Kidney epithelial cell (primary cell): ENCODE data around the gene PITRM1. TPM values are rescaled to one million over a fixed set of nuclear protein-coding genes. Genes with fewer than 3 reads are reported as not detected.

Experiments used
- DNase-seq: peaks from one replicate; pipeline ENCODE4 v3.0.0-alpha.2; 2010; ENCODE audit warnings: low read depth
- H3K27me3 ChIP-seq: 2 replicates; pipeline ENCODE4 v1.6.0; 2011; ENCODE audit warnings: low read length; ENCODE audit not compliant: control insufficient read depth, insufficient read depth
- H3K36me3 ChIP-seq: 2 replicates; pipeline ENCODE4 v1.5.1; 2011; ENCODE audit warnings: low read length; ENCODE audit not compliant: control insufficient read depth, insufficient read depth
- H3K4me3 ChIP-seq: 2 replicates; pipeline ENCODE4 v1.5.1; 2011; ENCODE audit warnings: low read depth, mild to moderate bottlenecking, control low read depth, low read length
- total RNA-seq: library from RNA; depleted of rRNA; stranded (reverse); fragments of >200 nt; gene quantifications from 2 replicates; pipeline ENCODE4 v1.2.3, GENCODE V29; 2015
- TF ChIP-seq, protein P1 (sequence below): IDR thresholded peaks from 2 replicates; pipeline ENCODE4 v1.5.1; 2011; ENCODE audit warnings: mild to moderate bottlenecking, moderate library complexity, low read length, control low read depth, inconsistent platforms; ENCODE audit not compliant: insufficient read depth, poor library complexity, severe bottlenecking

PITRM1 gene
- total RNA-seq, 1 donor from 2014 or later: 74.1 TPM

GRCh38 chr10:3198900-3199299 is 26.3 kb upstream of the PITRM1 start:
- H3K27me3 ChIP-seq: no peaks in the 10 kb centered on the region
- no peak for DNase-seq
- H3K4me3 ChIP-seq: no peak overlapping the region
- H3K36me3 ChIP-seq: no peaks in the 10 kb centered on the region
- TF ChIP-seq, protein P1, sequence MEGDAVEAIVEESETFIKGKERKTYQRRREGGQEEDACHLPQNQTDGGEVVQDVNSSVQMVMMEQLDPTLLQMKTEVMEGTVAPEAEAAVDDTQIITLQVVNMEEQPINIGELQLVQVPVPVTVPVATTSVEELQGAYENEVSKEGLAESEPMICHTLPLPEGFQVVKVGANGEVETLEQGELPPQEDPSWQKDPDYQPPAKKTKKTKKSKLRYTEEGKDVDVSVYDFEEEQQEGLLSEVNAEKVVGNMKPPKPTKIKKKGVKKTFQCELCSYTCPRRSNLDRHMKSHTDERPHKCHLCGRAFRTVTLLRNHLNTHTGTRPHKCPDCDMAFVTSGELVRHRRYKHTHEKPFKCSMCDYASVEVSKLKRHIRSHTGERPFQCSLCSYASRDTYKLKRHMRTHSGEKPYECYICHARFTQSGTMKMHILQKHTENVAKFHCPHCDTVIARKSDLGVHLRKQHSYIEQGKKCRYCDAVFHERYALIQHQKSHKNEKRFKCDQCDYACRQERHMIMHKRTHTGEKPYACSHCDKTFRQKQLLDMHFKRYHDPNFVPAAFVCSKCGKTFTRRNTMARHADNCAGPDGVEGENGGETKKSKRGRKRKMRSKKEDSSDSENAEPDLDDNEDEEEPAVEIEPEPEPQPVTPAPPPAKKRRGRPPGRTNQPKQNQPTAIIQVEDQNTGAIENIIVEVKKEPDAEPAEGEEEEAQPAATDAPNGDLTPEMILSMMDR: no peak

- TF ChIP-seq, protein P1: peak; percentile 95
- H3K27me3 ChIP-seq: no peaks in the 10 kb centered on the region
- peak; percentile 70 for DNase-seq
- H3K36me3 ChIP-seq: no peaks in the 10 kb centered on the region
- H3K4me3 ChIP-seq: peak overlapping the region; percentile 8
These were observed 24.9 kb upstream of the PITRM1 start for GRCh38 chr10:3197348-3198003.

DNA sequence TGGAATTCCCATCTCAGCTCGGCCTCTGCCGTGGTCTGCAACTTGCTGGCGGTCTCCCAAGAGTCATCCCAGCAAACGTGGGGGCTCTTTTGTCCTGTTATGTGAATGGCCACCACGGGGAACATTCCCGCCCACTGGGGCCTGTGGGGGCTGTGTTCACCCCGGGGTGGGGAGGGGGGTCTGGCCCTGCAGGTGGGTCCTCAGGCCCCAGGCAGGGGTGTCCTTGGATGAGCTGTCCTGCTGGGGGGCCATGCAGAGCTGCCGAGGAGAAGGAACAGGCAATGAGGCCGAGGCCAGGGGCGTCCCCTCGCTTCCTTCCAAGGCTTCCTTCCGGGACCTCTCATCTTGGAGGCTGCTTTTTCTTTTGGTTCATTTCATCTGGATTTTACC is 24.4 kb upstream of the PITRM1 start:
- Histone ChIP-seq H3K4me3 (no peak overlapping the region), H3K36me3 (no peaks in the 10 kb centered on the region), H3K27me3 (no peaks in the 10 kb centered on the region)
- TF ChIP-seq, protein P1: no peak
- no peak for DNase-seq

DNA sequence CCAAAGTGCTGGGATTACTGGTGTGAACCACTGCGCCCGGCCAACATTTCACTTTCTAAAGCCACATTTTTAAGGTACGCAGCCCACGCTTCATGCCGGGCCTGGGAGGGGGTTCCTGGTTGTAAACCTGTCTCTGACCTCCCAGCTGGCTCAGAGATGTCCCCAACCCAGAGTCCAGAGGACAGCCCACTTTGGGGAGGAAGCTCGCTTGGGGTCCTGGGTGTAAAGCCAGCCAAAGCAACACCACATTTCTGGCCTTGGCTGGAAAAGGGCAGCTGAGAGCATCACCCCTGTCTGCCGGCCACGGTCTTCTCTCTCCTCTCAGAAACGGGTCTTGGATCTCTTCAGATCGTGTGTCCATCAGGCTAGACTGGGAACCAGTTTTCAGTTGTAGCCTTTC is 23.9 kb upstream of the PITRM1 start:
- no peak for DNase-seq
- TF ChIP-seq, protein P1: no peak

DNA sequence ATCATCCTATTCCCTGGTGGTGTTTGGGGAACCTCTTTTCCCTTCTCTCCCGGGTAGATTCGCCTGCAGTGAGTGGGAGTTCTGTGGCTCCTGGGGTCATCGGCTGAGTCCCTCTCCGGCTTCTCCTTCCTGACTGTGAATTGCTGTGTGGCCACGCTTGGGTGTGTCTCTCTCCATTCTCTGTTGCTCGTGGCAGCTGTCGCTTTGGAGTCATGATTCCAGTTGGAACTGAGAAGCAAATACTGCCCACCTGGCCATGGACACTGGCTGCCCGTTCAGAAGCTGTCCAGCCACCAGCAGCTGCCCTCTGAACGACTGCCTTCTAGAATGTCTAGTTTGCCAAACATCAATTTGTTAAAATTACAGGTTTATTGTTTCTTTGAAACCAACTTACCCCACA is 23.1 kb upstream of the PITRM1 start:
- no peaks in the 10 kb centered on the region for H3K27me3 ChIP-seq
- H3K4me3 ChIP-seq: no peak overlapping the region
- H3K36me3 ChIP-seq: no peaks in the 10 kb centered on the region
- TF ChIP-seq, protein P1: no peak
- no peak for DNase-seq

More for the DNA sequence above, 23.9 kb upstream of the PITRM1 start:
- H3K27me3 ChIP-seq: no peaks in the 10 kb centered on the region
- H3K36me3 ChIP-seq: no peaks in the 10 kb centered on the region
- H3K4me3 ChIP-seq: no peak overlapping the region

GRCh38 chr10:3195286-3195685 is 22.7 kb upstream of the PITRM1 start:
- TF ChIP-seq, protein P1: no peak
- H3K27me3 ChIP-seq: no peaks in the 10 kb centered on the region
- no peaks in the 10 kb centered on the region for H3K36me3 ChIP-seq
- no peak overlapping the region for H3K4me3 ChIP-seq
- DNase-seq: no peak
